Stimulated activated CD4-positive, alpha-beta T cell treated with anti-CD3 and anti-CD28 coated beads, Interleukin-4, amount 100 ng/mL, for 24 hours (primary cell): Measurements from ENCODE around the gene ZBTB32.
"Not testable (repeated sequence)": the region's sequence is repeated elsewhere in the genome, so short reads cannot be mapped to it uniquely, and the experiment has no call there.

Experiments
- DNase-seq: peaks from one replicate; pipeline ENCODE4 v3.0.0-alpha.2; 2020

The ZBTB32 gene

GRCh38 chr19:35721374-35721773 lies 17.0 kb downstream of the ZBTB32 start:
- DNase-seq = no peak

- DNase-seq = no peak
Measured at GRCh38 chr19:35722461-35722860, 18.1 kb downstream of the ZBTB32 start.

GRCh38 chr19:35722897-35723296 lies 18.5 kb downstream of the ZBTB32 start:
- no peak for DNase-seq

DNA sequence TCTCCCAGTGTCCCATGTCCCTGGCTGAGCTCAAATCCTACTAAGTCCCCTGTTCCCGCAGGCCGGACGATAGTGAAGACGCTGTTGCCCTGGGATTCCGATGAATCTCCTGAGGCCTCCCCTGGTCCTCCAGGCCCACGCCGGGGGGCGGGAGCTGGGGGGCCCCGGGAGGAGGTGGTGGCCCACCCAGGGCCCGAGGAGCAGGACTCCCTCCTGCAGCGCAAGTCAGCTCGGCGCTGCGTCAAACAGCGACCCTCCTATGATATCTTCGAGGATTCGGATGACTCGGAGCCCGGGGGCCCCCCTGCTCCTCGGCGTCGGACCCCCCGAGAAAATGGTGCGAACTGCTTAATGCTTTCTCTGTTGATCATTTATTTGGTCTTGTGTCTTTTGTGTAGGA lies 19.3 kb downstream of the ZBTB32 start:
- DNase-seq = no peak

- not testable (repeated sequence) for DNase-seq
Measured at GRCh38 chr19:35724132-35724531, 19.8 kb downstream of the ZBTB32 start.

DNA sequence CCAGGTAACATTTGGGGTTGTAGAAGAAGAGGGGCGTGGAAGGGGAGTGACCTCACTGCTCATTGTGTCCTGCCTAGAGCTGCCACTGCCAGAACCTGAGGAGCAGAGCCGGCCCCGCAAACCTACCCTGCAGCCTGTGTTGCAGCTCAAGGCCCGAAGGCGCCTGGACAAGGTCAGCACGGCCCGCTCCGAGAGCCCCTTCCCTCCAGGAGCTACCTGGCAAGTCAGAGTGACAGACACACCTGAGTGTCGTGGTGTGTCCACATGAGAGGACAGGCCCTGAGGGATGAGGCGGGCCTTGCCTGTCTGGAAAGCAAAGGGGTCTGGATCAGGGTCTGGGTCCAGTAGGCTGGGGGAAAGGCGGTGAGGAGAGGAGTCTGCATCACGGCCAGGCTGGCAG lies 20.2 kb downstream of the ZBTB32 start:
- no peak for DNase-seq

DNA sequence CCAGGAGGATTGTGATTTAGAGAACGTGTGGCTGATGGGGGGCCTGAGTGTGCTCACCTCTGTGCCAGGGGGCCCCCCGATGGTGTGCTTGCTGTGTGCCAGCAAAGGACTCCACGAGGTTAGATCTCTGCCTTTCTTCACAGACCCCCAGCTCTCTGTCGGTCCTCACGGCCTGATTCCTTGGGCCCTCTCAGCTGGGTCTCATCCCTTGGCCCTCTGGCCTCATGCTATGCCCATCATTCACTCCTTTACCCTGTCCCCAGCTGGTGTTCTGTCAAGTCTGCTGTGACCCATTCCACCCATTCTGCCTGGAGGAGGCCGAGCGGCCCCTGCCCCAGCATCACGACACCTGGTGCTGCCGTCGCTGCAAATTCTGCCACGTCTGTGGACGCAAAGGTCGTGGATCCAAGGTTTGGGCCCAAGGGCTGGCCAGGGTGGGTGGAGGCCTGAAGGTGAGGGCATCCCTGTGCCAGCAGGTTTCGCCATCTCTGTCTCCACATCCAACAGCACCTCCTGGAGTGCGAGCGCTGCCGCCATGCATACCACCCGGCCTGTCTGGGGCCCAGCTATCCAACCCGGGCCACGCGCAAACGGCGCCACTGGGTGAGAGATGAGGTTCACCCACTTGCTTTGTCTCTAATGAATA lies 21.0 kb downstream of the ZBTB32 start:
- DNase-seq = no peak

GRCh38 chr19:35727053-35727955 lies 22.9 kb downstream of the ZBTB32 start:
- no peak for DNase-seq

DNA sequence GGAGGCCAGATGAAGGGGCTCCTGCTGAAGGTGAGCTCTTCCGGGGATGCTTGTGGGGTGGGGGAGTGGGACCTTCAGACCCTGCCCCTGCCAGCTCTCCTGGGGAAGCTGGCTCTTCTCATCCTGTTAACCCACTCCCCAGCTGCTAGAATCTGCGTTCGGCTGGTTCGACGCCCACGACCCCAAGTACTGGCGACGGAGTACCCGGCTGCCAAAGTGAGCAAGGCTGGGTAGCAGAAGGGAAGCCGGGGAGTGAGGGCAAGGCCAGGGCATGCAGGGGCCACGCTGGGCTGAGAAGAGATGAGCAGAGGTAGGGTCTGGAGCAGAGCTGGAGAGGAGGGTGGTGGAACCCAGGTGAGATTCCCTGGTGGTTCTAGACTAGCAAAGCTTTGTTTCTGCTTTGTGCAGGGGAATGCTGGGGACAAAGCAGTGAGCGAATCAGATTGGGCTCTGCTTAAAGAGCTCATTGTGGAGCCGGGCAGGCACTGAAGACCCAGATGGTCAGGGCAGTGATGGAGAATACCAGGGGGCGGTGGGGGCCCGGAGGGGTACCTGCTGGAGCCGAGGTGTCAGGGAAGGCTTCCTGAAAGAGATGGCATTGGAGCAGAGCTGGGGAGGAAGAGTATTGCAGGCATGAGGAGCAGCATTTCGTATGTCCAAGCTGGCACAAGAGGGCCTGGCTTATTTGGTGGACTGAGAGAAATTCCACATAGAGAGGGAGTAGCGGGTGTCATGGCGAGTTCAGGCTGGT lies 23.8 kb downstream of the ZBTB32 start:
- no peak for DNase-seq

- DNase-seq = no peak
Measured at GRCh38 chr19:35729021-35729420, 24.7 kb downstream of the ZBTB32 start.

DNA sequence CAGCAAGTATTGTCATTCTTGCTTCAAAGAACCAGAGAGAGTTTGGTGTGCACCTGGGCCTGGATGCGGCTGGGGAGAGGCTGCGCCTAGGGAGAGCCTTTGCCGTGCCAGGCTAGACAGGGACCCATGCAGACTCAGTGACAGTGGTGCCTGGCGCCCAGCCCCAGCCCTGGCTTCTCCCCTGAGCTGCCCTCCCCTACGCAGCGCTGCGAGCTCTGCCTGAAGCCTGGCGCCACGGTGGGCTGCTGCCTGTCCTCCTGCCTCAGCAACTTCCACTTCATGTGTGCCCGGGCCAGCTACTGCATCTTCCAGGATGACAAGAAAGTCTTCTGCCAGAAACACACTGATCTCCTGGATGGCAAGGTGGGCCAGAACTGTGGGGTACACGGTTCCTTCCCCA lies 25.4 kb downstream of the ZBTB32 start:
- no peak for DNase-seq

GRCh38 chr19:35730326-35730725 lies 26.0 kb downstream of the ZBTB32 start:
- DNase-seq = no peak

GRCh38 chr19:35731353-35731752 lies 27.0 kb downstream of the ZBTB32 start:
- no peak for DNase-seq

DNA sequence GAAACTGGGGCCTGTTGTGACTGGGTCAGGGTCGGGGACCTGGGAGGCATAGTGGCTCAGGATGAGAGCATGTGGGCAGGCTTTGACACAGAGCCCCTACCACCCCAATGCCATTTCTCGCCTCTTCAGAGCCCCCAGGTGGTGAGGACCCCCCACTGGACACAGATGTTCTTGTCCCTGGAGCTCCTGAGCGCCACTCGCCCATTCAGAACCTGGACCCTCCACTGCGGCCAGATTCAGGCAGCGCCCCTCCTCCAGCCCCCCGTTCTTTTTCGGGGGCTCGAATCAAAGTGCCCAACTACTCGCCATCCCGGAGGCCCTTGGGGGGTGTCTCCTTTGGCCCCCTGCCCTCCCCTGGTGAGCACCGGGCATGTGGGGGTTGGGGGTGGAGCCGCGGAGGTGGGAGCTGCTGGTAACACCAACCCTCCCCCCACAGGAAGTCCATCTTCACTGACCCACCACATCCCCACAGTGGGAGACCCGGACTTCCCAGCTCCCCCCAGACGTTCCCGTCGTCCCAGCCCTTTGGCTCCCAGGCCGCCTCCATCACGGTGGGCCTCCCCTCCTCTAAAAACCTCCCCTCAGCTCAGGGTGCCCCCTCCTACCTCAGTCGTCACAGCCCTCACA lies 27.5 kb downstream of the ZBTB32 start:
- DNase-seq = no peak

GRCh38 chr19:35732540-35733179 lies 28.3 kb downstream of the ZBTB32 start:
- no peak for DNase-seq

- no peak for DNase-seq
Measured at GRCh38 chr19:35733180-35734125, 29.1 kb downstream of the ZBTB32 start.

- no peak for DNase-seq
Measured at GRCh38 chr19:35734273-35734672, 29.9 kb downstream of the ZBTB32 start.

GRCh38 chr19:35734889-35735288 lies 30.5 kb downstream of the ZBTB32 start:
- DNase-seq = no peak

GRCh38 chr19:35736913-35737886 lies 32.8 kb downstream of the ZBTB32 start:
- DNase-seq = no peak
